GM08714 (cell line): Measurements from ENCODE around the gene NPVF.

Source experiments
- H3K4me3 ChIP-seq: fragments of 200-500 bp; sonication (Bioruptor generic); 2 replicates; pipeline ENCODE4 v1.5.1; 2014; ENCODE audit warnings: mild to moderate bottlenecking, low read length, inconsistent platforms
- ZNF274 ChIP-seq: IDR thresholded peaks from 2 replicates; pipeline ENCODE4 v1.6.1; 2012; ENCODE audit warnings: mild to moderate bottlenecking, low read depth, low read length

NPVF gene

DNA sequence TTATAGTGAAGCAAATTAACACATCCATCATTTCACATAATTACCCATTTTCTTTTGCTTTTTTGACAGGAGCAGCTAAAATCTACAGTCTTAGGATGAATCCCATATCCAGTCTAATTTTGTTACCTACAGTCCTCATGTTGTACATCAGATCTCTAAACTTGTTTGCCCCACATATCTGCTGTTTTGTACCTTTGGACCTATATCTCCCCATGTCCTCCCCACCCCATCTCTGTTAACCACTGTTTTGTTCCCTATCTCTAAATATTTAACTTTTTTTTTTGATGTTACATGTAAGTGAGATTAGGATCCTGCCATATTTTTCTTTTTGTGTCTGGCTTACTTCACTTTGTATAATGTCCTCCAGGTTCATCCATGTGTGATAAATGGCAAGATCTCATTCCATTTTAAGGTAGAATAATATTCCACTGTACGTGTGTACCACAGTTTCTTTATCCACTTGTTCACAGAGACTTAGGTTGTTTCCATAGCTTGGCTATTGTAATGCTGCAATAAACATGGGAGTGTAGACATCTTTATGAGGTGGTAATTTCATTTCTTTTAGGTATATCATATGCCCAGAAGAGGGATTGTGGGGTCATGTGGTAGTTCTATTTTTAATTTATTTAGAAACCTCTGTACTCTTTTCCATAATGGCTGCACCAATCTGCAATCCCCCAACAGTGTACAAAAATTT is 19.6 kb downstream of the NPVF start:
- no peak overlapping the region for H3K4me3 ChIP-seq
- TF ChIP-seq ZNF274 = no peak

DNA sequence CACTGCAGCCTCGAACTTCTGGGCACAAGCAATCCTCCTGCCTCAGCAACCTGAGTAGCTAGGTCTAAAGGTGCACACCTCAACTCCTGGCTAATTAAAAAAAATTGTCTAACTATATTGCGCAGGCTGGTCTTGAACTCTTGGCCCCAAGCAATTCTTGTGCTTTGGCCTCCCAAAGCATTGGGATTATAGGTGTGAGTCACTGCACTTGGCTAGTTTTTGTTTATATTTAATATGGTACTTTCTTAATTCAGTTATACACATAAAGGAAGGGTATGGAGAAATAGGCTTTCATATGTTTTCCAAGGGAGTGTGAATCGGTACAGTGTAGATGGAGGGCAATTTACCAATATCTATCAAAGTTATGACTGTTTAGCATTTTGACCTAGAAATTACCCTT is 20.4 kb downstream of the NPVF start:
- no peak for TF ChIP-seq ZNF274
- H3K4me3 ChIP-seq = no peak overlapping the region

DNA sequence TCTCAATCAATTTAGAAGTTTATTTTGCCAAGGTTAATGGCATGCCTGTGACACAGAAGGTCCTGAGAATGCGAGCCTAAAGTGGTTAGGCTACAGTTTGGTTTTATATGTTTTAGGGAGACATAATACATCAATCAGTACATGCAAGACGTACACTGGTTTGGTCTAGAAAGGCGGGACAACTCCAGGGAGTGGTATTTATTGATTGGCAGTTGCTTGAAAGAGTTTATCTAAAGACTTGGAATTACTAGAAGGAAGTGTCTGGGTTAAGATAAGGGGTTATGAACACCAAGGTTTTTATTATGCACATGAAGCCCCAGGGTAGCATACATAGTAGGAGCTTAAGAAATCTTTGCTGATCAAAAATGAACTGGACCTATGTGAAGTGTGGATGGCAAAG is 21.5 kb downstream of the NPVF start:
- no peak for TF ChIP-seq ZNF274
- no peak overlapping the region for H3K4me3 ChIP-seq

DNA sequence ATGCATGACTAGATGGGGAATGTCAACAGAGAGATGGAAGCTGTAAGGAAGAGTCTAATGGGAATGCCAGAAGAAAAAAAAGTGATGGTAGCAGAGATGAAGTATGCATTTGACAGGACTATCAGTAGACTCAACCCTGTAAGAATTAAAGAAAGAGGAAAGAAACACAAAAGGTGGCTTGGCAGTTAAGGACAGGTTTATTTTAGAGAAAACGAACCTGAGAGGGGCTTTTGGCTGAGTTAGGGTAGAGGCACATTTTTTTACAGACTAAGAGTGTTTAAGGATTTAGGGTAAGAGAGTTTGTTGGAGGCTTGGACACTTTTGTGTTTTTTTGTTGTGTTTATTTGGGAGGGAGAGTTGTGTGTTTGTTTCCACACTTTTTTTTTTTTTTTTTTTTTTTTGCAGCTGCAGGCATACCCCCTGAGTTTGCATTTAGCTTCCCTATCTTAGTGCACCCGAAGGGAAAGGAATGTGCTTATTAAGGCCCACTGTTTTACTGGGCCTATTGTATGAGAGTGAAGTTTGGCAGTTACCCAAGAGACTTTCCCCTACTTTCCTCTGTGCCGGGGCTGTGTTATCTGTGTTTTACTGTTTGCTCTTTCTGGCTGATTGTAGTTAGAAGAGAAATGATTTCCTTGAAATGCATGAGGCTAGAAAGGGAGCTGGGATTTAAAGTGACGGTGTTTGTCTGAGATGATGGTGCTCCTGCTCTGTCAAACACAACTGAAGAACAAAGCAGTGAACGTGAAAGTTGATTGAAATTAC is 32.0 kb downstream of the NPVF start:
- no peak overlapping the region for H3K4me3 ChIP-seq
- TF ChIP-seq ZNF274 = no peak

DNA sequence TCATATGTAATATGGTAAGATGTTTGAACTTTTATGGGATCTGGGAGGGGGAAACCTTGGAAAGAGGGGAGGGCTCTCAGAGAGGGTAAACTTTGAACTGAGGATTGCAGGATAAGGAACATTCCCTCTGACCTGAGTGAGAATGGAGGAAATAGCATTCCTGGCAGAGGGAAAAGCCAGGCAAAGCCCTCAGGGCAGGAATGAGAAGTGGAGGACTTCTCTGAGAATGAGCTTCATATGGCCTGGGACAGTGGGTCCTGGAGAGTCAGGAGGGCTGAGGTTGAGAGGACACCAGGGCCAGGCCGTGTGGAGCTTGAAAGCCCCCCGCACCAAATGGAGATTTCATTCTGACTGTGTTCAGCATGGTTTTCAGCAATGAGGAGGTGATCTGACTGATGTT is 34.2 kb downstream of the NPVF start:
- TF ChIP-seq ZNF274 = no peak
- H3K4me3 ChIP-seq = no peak overlapping the region

DNA sequence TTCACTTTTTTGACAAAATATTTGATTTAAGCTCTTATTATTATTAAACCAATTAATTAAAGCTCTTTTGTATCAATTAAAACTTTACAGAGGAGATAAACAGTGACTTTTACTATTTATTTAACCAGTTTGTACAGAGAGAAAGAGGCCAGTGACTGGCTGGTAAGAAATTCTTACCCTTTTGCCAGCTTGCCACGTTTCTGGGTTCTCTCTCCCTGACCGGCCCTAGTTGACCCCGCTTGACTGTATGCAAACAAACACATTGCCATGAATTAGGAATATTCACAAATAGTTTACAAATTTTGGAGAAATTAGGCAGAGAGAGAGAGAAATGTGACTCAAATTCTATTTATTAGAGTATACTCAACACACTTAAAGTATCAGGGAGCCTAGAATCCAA is 36.2 kb downstream of the NPVF start:
- H3K4me3 ChIP-seq = no peak overlapping the region
- no peak for TF ChIP-seq ZNF274

DNA sequence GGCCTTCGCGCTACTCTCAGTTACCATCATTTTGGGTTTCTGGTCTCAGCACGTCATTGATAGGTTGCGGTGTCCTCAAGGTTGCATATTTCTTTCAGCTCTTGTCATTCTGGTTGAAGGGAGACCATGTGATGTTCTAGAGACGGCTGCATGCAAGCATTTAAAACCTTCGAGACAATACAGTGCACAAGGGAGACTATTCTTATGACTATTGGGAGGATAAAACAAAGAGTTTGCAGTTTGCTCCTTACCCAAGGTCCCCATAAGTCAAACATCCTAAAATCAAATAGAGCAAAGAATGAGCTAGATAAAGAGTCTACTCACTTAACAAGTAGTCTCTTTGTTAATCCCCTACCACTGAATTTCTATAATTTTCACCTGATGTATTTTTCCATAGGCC is 39.1 kb downstream of the NPVF start:
- TF ChIP-seq ZNF274 = no peak
- H3K4me3 ChIP-seq = no peak overlapping the region

DNA sequence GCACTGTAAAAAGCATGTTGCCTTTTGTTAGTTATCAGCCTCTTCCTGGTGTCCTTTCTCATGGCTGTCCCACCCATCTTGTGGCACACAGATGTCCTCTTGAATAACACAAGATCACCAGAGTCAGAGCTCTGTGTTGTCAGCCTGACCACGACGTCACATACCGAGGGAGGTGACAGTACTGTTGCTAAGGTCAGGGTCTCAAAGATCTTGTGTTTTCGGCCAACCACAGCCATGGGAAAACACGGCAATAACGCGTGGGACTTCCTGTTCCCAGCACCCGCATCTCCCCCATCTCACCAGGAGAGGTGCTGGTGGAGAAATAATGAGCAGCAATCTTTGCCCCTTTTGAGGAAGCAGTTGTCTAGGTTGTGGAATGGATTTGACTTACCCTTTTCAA is 40.4 kb downstream of the NPVF start:
- TF ChIP-seq ZNF274 = no peak
- H3K4me3 ChIP-seq = no peak overlapping the region

DNA sequence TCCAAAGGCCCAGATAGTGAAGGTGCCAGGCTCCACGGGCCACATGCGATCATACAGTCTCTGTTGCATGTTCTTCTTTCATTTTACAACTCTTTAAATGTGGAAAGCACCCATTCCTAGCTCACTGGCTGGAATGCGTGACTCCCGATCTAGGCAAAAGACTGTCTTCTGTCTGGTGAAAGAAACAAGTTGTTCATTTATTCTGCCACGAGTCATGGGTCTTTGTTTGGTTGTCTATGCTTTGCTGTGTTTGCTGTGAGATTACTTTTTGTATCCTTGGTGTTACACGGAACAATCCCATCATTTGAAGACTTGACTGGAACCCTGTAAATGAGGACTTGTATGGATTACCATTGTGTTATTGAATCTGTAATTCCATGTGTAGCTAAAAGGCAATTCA is 41.9 kb downstream of the NPVF start:
- no peak overlapping the region for H3K4me3 ChIP-seq
- no peak for TF ChIP-seq ZNF274

DNA sequence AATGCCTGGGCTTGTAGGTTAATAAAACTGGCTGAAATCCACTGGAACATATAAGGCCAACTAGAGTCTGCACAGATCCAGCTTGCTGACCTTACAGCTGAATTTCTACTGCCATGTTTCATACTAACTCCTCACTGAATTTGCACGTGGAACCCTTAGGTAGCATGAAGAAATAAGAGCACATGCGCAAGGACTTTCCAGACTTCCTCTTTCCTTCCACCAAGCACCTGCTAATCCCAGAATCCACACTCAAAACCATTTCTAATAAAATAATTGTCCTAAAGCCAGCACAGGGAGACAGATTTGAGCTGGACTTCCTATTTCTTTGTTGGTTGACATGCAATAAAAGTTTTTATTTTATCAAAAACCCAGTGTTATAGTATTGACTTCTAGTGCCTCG is 46.8 kb downstream of the NPVF start:
- no peak overlapping the region for H3K4me3 ChIP-seq
- TF ChIP-seq ZNF274 = no peak

DNA sequence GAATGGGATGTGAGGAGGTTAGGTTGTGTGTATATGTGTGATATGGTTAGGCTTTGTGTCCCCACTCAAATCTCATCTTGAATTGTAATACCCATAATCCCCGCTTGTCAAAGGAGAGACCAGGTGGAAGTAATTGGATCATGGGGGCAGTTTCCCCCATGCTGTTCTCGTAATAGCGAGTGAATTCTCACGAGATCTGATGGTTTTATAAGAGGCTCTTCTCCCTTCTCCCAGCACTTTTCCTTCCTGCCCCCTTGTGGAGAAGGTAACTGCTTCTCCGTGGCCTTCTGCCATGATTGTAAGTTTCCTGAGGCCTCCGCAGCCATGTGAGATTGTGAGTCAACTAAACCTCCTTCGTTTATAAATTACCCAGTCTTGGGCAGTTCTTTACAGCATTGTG is 47.3 kb downstream of the NPVF start:
- TF ChIP-seq ZNF274 = no peak
- no peak overlapping the region; the same call in 1 of the 2 replicates for H3K4me3 ChIP-seq

DNA sequence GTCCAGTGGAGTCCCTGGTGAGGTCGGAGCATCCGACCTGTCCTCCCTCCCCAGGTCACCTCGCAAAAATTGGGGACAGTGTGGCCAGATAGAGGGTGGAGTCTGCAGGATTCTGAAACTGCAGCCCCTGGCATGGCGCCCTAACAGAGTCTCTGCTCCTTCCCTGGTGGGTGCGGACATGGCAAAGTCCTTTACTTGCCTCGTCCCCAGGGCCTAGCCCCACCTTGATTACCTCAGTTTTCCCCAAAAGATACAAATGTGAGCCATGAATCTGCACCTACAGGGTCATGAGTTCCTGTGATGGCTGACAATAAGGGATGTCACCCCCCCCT is 47.7 kb downstream of the NPVF start:
- no peak for TF ChIP-seq ZNF274
- H3K4me3 ChIP-seq = peak overlapping the region; percentile 47; the same call in 1 of the 2 replicates

DNA sequence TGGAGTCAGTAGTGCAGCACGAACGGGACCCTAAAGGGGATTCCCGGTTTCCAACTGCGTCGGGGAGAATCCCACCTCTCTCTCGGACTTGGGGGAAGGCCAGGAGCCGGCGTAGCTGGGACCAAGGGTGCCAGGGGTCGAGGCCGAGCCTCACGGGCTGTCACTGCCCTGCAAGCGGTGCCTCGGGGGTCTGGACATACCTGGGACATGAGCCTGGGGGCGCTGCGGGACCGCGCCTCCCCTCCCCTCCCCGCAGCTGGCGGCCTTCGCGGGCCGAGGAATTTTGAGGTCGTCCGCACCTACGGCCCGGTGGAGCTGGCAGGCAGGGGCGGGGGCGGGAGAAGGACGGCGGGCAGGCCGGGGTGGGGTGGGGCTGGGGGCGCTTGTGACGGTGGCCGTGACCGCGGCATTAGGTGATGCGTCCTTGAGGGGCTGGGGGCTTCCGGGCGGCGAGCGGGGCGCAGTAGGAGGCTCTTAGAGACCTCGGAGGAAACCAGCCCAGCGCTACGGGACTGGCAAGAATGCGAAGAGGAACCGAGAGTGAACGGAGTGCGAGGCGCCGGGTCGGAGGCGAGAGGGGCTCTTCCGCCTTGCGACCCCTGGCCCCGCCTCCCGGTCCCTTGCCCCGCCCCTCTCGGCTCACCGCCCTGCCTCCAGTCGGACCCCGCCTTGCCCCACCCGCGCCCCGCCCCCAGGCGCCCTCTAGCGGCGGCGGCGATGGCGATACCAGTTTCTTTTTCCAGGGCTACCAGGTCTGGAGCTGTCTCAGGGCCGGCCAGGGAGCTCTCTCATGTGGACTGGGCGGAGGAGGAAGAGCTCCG is 48.3 kb downstream of the NPVF start:
- TF ChIP-seq ZNF274 = no peak
- peak overlapping the region; percentile 75 for H3K4me3 ChIP-seq

DNA sequence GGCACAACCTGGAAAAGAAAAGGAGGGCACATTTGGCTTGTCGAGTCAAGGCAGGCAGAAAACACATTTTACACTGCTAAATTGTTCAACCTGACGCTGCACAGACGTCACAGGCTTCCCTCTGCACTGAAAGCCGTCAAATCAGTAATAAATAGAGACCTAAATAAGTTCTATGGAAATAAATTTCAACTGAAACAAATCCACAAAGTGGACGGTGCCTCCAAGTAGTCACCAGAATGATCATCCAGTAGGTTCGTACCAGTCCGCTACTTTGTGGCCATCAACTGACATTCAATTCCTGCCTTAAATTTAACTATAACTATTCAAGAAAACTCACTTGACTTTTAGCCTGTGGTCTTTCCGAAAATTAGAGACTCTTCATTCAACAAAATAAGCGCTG is 49.0 kb downstream of the NPVF start:
- TF ChIP-seq ZNF274 = no peak
- peak overlapping the region; percentile 75 for H3K4me3 ChIP-seq
